HepG2 (cell line): ENCODE results near the gene RABGAP1L. TPM values are rescaled to one million over a fixed set of nuclear protein-coding genes. Genes with fewer than 3 reads are reported as not detected.

Experiments
- BCLAF1 ChIP-seq: fragments of 450-650 bp; IDR thresholded peaks from 2 replicates; pipeline ENCODE4 v1.6.1; 2017; ENCODE audit warnings: mild to moderate bottlenecking
- DNMT3B ChIP-seq: conservative IDR thresholded peaks from 2 replicates; pipeline ENCODE4 v1.6.1; 2016; ENCODE audit warnings: missing biosample characterization, control low read depth
- HCFC1 ChIP-seq: fragments of 150-350 bp; IDR thresholded peaks from 2 replicates; pipeline ENCODE4 v1.6.1; 2014; ENCODE audit warnings: low read depth, low read length
- KDM6A ChIP-seq: IDR thresholded peaks from 2 replicates; pipeline ENCODE4 v1.6.1; 2016; ENCODE audit warnings: low read depth
- KLF6 ChIP-seq: IDR thresholded peaks from 2 replicates; pipeline ENCODE4 v1.8.0; 2016; ENCODE audit warnings: missing biosample characterization, missing genetic modification reagents
- RFXAP ChIP-seq: sonication (generic); formaldehyde crosslinking; IDR thresholded peaks from 2 replicates; pipeline ENCODE4 v1.4.0; 2020; ENCODE audit warnings: missing genetic modification reagents, borderline replicate concordance
- SIX4 ChIP-seq: sonication (generic); formaldehyde crosslinking; IDR thresholded peaks from 2 replicates; pipeline ENCODE4 v1.4.0; 2020; ENCODE audit warnings: missing genetic modification reagents
- YEATS2 ChIP-seq: sonication (generic); formaldehyde crosslinking; IDR thresholded peaks from 2 replicates; pipeline ENCODE4 v1.4.0; 2020; ENCODE audit warnings: missing genetic modification reagents, borderline replicate concordance
- ZBTB20 ChIP-seq: sonication (generic); formaldehyde crosslinking; IDR thresholded peaks from 2 replicates; pipeline ENCODE4 v1.8.1; 2023; ENCODE audit warnings: missing genetic modification reagents, low read depth, mild to moderate bottlenecking, borderline replicate concordance
- ZGPAT ChIP-seq: IDR thresholded peaks from 2 replicates; pipeline ENCODE4 v1.6.1; 2016; ENCODE audit warnings: mild to moderate bottlenecking
- ZNF101 ChIP-seq: sonication (generic); formaldehyde crosslinking; IDR thresholded peaks from 2 replicates; pipeline ENCODE4 v1.4.0; 2020; ENCODE audit warnings: mild to moderate bottlenecking, low read depth, missing genetic modification reagents, borderline replicate concordance
- ZNF232 ChIP-seq: sonication (generic); formaldehyde crosslinking; IDR thresholded peaks from 2 replicates; pipeline ENCODE4 v1.4.0; 2020; ENCODE audit warnings: missing genetic modification reagents, borderline replicate concordance
- ZNF296 ChIP-seq: sonication (generic); formaldehyde crosslinking; conservative IDR thresholded peaks from 2 replicates; pipeline ENCODE4 v1.5.0; 2020; ENCODE audit warnings: mild to moderate bottlenecking, missing genetic modification reagents
- ZNF609 ChIP-seq: sonication (generic); formaldehyde crosslinking; IDR thresholded peaks from 2 replicates; pipeline ENCODE4 v1.4.0; 2020; ENCODE audit warnings: mild to moderate bottlenecking, missing genetic modification reagents, borderline replicate concordance
- ZNF660 ChIP-seq: sonication (generic); formaldehyde crosslinking; IDR thresholded peaks from 2 replicates; pipeline ENCODE4 v1.5.1; 2020; ENCODE audit warnings: mild to moderate bottlenecking, low read depth, missing genetic modification reagents, borderline replicate concordance
- ZNF740 ChIP-seq: sonication (generic); formaldehyde crosslinking; IDR thresholded peaks from 2 replicates; pipeline ENCODE4 v1.4.0; 2020; ENCODE audit warnings: missing genetic modification reagents
- ZNF75D ChIP-seq: sonication (generic); formaldehyde crosslinking; IDR thresholded peaks from 2 replicates; pipeline ENCODE4 v1.8.1; 2023; ENCODE audit warnings: missing genetic modification reagents, mild to moderate bottlenecking, borderline replicate concordance
- ZNF761 ChIP-seq: sonication (generic); formaldehyde crosslinking; conservative IDR thresholded peaks from 2 replicates; pipeline ENCODE4 v1.4.0; 2020; ENCODE audit warnings: mild to moderate bottlenecking, missing genetic modification reagents
- ZNF784 ChIP-seq: sonication (generic); formaldehyde crosslinking; IDR thresholded peaks from 2 replicates; pipeline ENCODE4 v1.5.1; 2020; ENCODE audit warnings: missing genetic modification reagents, mild to moderate bottlenecking, borderline replicate concordance
- ZNF83 ChIP-seq: sonication (generic); formaldehyde crosslinking; IDR thresholded peaks from 2 replicates; pipeline ENCODE4 v1.4.0; 2020; ENCODE audit warnings: missing genetic modification reagents, mild to moderate bottlenecking, borderline replicate concordance
- polyA plus RNA-seq, 8 experiments: library from polyadenylated mRNA; depleted of rRNA in 3 of 8; stranded (reverse) in 7 of 8; unstranded in 1 of 8; fragments of >200 nt; fragmentation: Illumina TruSeq in 4 of 8; extraction: Trizol in 4 of 8; gene quantifications; 2 replicates each; pipeline versions ENCODE4 v1.2.1 to v1.2.3, GENCODE V29; 2011 to 2016; ENCODE audit warnings: low read depth in 4 of 8, missing spikeins in 1 of 8, mixed read lengths in 1 of 8; ENCODE audit not compliant: insufficient read depth in 1 of 8
- total RNA-seq, 5 experiments: library from RNA; depleted of rRNA; stranded (reverse); fragments of >200 nt; fragmentation: Illumina TruSeq; extraction: Trizol; gene quantifications; 2 replicates each; pipeline ENCODE4 v1.2.3, GENCODE V29; 2016; ENCODE audit warnings: low read depth in 1 of 5

RABGAP1L gene
- total and polyA plus RNA-seq, 2 of the 13 experiments (the other 11 are each of a cell fraction or from before 2014, with no cell fraction given) = 7.9 to 22.6 TPM

GRCh38 chr1:174812656-174813055 lies 653.3 kb downstream of the RABGAP1L start (continued):
- TF ChIP-seq ZNF740 (CRISPR knock-in tag) = no peak
- TF ChIP-seq ZNF761 (CRISPR knock-in tag) = no peak
- TF ChIP-seq ZNF232 (CRISPR knock-in tag) = peak; percentile 63; the same call in 1 of the 2 replicates
- TF ChIP-seq SIX4 (CRISPR knock-in tag) = peak; percentile 36; the same call in 1 of the 2 replicates
- TF ChIP-seq YEATS2 (CRISPR knock-in tag) = peak; percentile 70; the same call in 1 of the 2 replicates
- peak; percentile 97 for TF ChIP-seq ZNF609 (CRISPR knock-in tag)
- TF ChIP-seq ZNF784 (CRISPR knock-in tag) = no peak
- no peak for TF ChIP-seq BCLAF1
- TF ChIP-seq ZNF75D (CRISPR knock-in tag) = no peak
- no peak for TF ChIP-seq ZNF660 (CRISPR knock-in tag)
- peak; percentile 73 for TF ChIP-seq KDM6A
- TF ChIP-seq ZNF101 (CRISPR knock-in tag) = no peak
- TF ChIP-seq ZGPAT (CRISPR knock-in tag) = peak; percentile 97
- no peak for TF ChIP-seq ZNF83 (CRISPR knock-in tag)
- TF ChIP-seq HCFC1 = no peak
- no peak; the same call in 1 of the 2 replicates for TF ChIP-seq ZBTB20 (CRISPR knock-in tag)
- TF ChIP-seq DNMT3B (CRISPR knock-in tag) = 0 out of 2 replicates have a peak, but pooled peaks have one; percentile 79
- TF ChIP-seq KLF6 (CRISPR knock-in tag) = 0 out of 2 replicates have a peak, but pooled peaks have one; percentile 39
- TF ChIP-seq RFXAP (CRISPR knock-in tag) = no peak
- no peak for TF ChIP-seq ZNF296
